Right lung (tissue), 5 donors: ENCODE results near the gene MDP1. TPM values are rescaled to one million over a fixed set of nuclear protein-coding genes. Genes with fewer than 3 reads are reported as not detected.
A peak's percentile ranks its signal among the peaks of the same experiment; 100 is the strongest.
"Not testable (repeated sequence)": the region's sequence is repeated elsewhere in the genome, so short reads cannot be mapped to it uniquely, and the experiment has no call there.

ENCODE experiments used
- DNase-seq, 2 donors: peaks; one replicate each; pipeline ENCODE4 v3.0.0-alpha.2; 2013
- polyA plus RNA-seq, 5 donors: library from polyadenylated mRNA; unstranded; fragments of 120-200 nt; gene quantifications; one replicate each; pipeline versions ENCODE4 v1.2.1 to v1.2.3, GENCODE V29; 2013; ENCODE audit warnings: inconsistent platforms in 1 of 5, low replicate concordance in 1 of 5; ENCODE audit not compliant: insufficient read length in 5 of 5, insufficient read depth in 1 of 5

The MDP1 gene
- polyA plus RNA-seq, 5 donors: 11.8 to 17.2 (median 13.5) TPM

DNA sequence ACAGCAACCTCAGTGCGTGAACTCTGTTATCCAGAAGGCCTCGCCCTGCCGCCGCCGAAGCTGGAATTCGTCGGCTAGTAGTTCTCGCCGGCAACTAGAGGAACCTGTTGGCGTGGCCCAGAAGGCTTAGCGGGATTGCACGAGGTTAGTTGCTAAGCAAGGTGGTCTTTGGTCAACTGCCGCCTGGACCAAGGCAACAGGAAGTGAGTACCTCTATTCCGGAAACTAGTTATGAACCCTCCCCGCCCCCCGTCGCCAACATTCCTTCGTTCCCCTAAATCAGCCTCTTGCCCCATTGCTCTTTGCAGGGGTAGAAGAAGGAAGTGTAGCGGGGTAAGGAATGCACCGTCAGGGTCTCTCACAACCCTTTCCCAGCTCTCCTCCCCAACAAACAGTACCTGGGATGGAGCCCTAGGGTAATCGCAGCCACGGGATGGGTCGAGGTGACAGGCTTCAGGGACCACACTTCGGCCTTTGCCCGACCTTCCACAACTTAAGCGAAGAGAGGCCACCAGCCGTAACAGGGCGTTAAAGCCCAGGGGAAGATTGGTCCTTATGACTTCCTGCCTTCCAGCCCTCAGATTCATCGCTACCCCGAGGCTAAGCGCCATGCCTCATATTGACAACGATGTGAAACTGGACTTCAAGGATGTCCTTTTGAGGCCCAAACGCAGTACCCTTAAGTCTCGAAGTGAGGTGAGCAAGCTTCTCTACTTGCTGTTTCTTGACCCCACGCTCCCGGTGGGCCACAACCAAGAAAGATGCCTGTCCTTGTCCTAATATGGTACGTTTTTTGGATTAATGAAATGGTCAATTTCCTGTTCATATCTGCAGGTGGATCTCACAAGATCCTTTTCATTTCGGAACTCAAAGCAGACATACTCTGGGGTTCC lies 17.0 kb upstream of the MDP1 start, which contains the start of gene GMPR2:
Gene GMPR2, plus strand, starts transcription at position 285 of the 893 bp plus-strand sequence. Its CDS starts 325 bp downstream, at position 610.
- no peak for DNase-seq

DNA sequence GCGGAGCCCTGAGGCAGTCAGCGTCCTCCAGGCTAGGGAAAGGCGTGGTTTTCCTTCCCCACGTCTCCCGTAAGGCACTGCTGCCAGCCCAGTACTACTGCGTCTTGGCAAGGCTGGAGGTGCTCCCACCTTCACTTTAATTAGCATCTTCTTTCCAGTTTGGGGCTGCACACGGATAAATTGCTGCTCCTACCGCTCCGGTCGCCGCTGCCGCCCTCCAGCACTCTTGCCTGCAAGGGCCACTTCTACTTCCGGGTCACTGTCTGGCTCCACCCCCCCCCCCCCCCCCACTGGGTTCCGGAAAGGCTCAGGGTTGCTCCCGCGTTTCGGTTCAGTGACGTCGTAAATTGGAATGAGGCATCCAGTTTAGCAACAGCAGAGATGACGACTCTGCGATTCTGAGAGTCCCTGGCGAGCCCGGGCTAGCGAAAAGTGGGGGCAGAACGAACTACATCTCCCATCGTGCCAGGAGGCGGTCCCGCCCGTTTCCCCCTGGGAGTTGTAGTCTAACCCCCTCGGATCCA lies 16.3 kb upstream of the MDP1 start, which contains the start of gene NEDD8:
Gene NEDD8, minus strand, starts transcription at position 247 of the 524 bp plus-strand sequence. Its CDS starts 100 bp downstream, at position 147.
- peak; percentile 93 to 94 for DNase-seq

DNA sequence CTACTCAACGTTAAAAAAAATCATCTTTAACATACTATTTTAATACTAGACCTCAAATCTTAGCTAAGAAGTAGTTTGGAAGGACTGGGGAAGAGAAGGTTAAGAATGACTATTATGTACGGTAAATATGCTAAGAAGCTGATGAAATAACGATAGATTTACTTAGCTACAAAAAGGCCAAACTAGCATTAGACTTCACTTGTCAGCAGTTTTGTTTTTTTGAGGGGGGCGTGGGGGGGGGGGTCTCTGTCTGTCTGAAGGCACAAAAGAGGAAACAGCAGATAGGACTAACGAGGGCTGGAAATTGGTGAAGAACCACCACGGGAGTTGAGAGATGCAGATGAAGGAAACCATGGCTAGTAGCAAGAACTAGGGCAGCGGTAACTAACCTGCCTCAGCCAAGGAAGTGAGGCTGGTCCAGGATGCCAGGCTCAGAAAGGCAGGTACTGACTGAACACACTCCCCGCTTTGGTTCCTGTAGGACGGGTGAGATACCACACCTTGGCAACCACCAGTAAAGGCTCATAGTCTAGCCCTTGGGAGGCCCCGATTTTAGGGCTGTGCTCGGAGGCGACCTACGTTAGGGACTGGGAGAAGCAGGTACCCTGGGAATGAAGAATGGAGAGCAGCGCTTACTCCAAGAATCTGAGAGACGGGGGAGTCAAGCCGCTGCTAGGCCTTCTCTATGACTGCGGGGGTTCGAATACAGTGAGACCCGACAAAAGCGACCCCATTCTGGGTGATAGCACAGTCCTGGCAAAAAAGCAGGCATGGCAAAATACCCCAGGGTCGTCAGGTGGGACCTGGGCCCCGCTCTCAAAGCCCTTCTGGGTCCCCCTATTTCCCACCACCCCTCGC lies 15.6 kb upstream of the MDP1 start:
- DNase-seq: no peak

DNA sequence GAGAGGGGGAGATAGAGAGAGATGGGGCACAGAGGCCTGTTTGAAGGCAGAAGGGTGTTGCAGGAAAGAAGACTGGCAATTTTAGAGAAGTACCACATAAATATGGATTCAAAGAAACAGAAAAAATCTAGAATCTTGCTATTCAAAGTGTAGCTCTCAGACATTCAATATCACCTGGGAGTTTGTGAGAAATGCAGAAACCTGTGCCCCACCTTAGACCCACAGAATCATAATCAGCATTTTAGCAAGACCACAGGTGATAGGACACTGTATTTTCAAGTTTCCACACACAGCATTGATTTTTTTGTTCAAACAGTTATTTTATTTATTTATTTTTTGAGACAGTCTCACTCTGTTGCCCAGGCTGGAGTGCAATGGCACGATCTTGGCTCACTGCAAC lies 13.0 kb upstream of the MDP1 start:
- no peak for DNase-seq

DNA sequence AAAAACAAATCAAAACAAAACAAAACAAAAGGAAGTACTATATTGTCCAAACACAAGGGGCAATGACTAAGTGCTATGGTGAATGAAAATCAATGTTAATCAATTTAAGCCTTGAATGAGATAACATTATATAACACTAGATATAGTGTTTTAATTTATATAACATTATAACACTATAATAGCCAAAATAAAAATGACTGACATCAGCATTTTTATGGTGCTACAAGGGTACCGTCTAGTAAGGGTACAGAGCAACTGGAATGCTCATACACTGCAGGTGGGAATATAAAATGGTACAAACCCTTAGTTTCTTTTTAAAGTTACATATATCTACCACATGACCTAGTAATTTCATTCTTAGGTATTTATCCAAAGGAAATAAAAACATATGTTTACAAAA lies 10.6 kb upstream of the MDP1 start:
- DNase-seq: no peak

DNA sequence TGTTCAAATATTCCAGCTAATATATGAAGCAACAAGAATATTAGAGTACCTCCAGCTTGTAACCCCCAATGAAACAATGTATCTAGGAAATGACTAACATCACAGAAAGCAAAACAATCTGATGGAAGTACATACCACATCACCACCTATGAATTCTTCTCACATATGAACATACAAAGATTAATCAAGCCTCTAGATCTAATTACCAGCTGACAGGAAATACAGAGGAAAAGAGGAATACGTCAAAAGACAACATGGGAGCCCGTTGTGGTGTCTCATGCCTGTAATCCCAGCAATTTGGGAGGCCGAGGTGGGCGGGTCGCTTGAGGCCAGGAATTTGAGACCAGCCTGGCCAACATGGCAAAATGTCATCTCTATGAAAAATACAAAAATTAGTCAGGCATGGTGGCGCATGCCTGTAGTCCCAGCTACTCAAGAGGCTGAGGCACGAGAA lies 8.8 kb upstream of the MDP1 start:
- DNase-seq: no peak

DNA sequence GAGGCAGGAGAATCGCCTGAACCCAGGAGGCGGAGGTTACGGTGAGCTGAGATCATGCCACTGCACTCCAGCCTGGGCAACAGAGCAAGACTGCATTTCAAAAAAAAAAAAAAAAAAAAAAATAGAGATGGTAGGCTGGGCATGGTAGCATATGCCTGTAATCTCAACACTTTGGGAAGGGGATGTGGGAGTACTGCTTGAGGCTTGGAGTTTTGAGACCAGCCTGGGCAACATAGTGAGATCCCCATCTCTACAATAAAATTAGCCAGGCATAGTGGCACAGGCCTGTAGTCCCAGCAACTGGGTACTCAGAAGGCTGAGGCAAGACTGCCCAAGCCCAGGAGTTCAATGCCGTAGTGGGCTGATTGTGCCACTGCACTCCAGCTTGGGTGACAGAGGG lies 7.1 kb upstream of the MDP1 start:
- DNase-seq: not testable (repeated sequence)

DNA sequence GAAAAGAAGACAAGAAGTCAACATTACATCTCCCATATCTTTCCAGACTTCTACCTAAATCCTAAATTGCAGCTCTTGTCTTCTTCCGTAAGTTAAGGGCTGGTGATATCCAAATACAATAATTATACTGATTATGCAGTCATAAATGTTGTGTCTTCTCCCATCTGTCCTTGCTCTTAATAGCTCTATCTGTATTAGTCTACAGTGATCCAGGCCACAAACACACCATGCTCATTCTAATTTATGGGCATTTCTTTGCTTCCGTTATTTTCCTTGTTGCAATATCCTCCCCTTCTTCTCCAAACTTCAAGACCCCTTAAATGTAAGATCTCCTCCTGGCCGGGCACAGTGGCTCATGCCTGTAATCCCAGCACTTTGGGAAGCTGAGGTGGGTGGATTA lies 3.7 kb upstream of the MDP1 start:
- no peak for DNase-seq

DNA sequence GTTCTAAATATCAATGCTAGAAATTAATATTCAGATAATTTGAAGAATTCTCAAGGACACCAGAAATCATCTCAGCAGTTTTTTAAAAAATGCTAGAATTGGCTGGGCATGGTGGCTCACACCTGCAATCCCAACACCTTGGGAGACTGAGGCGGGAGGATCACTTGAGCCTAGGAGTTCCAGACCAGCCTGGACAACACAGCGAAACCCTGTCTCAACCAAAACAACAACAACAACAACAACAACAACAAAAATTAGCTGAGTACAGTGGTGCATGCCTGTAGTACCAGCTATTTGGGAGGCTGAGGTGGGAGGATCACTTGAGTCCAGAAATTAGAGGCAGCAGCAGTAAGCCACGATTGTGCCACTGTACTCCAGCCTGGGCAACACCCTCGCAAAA lies 3.2 kb upstream of the MDP1 start:
- DNase-seq: no peak

DNA sequence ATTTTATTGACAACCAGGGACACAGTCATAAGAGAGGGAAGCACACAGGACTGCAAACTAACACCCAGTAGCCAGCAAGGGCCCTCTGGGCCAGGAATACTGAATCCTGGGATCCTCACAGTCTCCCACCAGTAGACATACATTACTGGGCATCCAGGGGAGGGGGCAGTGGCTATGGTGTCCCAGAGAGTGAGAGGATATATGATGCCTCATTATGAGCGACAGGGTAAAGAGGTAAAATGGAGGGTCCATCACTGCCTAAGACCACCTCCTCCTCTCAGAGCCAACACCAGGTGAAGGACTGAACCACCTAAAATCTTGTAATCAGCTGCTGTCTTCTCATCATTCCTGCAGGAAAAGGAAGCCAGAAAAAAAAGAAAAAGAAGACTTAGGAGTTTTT lies 1.0 kb upstream of the MDP1 start:
- DNase-seq: not testable (repeated sequence)

DNA sequence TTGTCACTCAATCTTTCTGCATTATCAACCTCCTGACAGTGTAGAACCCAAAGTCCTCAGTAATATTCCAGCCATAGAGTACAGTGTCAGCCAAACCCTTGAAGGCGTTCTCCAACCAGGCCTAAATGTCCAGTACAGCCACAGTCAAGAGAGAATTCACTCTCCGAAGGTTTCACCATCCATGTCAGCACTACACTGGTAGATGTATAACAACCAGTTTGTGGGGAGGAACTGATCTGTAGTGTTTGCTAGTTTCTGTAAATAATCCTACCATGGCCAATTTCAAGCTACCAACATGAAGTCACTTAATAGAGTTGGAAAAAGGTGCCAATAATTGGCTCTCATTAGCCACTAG lies 456 bp upstream of the MDP1 start:
- no peak for DNase-seq

DNA sequence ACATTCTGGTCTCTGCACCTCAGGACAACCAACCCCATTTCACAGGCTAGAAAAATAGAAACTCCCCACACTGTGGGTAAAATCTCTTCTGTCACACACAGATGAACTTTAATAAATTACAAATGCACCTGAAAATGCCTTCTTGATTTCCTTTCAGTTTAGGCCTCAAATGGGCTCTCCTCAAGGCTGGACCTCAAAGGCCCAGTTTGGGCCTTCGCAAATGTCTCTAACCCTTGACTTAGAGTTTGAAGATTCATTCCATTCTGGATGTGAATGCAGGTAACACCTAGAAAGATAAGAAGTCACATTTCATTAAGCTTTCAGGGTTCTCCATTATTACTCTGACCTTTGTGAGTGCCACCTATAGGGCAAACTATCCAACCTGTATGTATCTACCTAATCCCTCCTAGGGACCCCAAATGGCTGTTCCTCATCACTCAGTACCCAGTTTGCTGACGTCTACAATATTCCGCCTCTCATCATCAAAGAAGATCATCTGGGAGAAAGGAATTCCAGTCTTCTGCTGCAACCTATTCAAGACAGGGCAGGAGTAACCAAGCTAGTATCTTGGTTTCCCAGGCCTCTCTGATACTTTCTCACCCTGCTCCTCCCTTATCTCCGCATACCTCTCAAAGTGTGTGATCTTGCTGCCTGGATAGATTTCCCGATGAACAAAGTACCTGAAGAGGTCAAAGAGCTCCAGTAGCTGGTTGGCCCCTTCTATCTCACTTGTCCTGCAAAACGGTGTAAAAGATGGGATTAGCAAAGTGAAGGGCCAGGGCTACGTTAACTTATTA lies 1.8 kb downstream of the MDP1 start:
- no peak for DNase-seq

DNA sequence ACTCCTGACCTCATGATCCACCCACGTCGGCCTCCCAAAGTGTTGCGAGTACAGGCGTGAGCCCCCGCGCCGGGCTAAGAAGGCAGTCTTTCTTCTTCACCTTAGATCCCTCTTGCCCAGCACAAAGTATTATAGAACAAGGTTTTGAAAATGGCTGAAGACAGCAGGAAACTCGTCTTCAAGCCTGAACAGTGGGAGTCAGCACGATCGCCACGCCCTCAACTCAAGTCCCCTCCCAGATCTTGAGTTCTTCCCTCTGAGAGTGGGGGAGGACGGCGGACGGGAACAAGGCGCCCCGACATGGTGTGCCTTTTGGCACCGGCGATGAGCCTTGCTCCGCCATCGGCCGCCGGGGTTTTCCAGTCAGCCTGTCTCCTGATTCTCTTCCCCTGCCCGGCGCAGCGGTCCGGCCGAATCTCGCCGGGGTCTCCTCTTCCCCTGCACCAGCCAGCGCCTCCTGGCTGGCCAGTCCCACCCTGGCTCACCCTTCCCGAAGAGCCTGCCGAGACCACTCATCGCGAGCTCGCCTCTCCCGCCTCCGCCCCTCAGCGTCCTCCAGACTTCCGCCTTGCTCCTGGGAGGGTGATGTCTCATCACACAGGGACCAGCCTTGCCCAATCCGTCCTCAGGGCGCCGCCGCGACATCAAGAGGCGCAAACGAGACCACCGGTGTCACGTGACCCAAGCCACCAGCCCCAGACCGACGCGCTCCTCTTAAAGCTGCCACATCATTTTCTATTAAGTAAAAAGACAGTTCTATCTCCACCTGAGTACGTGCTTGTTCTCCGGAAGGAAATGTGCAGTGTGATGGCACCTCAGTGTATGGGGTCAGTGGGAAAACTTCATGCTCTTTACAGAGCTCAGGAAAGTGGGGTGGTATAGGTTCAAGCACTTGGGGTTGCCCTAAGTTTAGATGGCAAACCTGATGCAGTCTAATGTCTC lies 2.7 kb downstream of the MDP1 start, which contains the start of gene CHMP4A:
Gene CHMP4A, minus strand, starts transcription at position 565 of the 942 bp plus-strand sequence. Its CDS starts 49 bp downstream, at position 516.
- DNase-seq: peak; percentile 95 to 96

DNA sequence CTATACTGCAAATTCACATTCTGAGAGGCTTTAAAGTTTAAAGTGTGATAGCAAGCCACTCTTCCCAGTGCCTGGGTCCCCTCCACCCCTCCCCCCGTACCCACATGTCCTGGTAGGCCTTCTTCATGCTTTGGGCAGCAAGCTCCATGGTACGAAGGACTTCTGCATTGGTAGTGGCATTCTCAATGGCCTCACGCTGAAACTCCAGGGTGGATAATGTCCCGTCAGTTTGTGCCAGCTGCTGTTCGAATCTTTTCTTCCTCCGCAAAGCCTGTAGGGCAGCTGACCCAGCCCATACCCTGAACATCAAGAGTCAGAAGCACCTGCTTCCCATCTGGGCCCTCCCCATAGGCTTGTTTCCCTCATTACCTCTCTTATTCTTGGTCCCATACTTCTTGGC lies 4.6 kb downstream of the MDP1 start:
- DNase-seq: no peak

DNA sequence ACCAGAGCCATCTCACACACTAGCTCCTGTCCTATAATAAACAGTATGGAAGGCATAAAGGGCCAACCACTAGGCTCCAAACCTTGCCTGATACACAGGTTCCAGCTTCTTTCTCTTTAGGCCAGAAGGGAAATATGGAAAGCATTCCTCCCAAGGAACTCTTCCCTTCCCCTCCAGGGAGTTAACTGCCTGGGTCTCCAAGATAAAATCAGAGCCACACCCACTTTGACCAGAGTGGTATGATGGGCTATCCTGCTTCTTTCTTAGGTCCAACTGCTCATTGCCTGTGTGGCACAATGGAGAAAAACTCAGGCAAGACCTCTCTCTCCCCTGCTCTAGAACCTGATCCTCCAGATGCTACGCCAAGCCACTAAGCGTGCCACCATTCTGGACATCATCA lies 8.2 kb downstream of the MDP1 start:
- DNase-seq: no peak

DNA sequence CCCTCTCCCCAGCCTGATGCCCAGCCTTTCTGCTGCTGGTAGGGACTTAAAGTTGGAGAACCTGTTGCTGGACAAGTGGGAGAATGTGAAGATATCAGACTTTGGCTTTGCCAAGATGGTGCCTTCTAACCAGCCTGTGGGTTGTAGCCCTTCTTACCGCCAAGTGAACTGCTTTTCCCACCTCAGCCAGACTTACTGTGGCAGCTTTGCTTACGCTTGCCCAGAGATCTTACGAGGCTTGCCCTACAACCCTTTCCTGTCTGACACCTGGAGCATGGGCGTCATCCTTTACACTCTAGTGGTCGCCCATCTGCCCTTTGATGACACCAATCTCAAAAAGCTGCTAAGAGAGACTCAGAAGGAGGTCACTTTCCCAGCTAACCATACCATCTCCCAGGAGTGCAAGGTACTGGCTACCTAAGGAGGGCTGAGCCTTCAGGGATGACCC lies 8.7 kb downstream of the MDP1 start:
- DNase-seq: no peak

DNA sequence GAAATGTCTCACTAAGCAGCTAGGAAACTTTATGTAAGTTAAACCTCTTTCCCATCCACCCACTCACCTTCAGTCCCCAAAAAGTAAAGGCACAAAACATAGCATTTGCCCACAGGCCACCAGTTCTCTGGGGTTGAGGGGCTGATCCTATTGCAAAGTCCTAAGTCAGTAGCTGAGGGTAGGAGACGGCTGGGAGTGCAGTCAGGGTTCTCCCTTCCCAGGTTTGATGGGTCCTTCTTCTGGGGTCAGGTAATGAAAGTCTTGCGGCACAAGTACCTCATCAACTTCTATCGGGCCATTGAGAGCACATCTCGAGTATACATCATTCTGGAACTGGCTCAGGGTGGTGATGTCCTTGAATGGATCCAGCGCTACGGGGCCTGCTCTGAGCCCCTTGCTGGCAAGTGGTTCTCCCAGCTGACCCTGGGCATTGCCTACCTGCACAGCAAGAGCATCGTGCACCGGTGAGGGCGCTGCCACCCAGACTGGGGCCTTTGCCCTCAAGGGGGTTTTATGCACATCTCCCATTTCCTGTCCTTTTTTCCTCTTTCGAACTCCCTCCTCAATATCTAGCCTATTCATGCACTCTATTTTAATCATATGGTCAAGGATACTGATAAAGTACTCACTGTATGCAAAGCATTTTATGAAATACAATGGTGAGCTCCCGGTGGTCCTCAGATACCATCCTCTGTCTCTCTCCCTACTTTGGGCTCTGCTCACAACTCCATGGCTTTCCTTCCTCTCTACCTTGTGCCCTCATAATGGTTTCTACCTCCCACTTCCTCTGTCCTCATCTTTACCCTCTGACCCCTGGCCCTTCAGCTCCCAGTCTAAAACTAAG lies 9.4 kb downstream of the MDP1 start:
- DNase-seq: no peak

DNA sequence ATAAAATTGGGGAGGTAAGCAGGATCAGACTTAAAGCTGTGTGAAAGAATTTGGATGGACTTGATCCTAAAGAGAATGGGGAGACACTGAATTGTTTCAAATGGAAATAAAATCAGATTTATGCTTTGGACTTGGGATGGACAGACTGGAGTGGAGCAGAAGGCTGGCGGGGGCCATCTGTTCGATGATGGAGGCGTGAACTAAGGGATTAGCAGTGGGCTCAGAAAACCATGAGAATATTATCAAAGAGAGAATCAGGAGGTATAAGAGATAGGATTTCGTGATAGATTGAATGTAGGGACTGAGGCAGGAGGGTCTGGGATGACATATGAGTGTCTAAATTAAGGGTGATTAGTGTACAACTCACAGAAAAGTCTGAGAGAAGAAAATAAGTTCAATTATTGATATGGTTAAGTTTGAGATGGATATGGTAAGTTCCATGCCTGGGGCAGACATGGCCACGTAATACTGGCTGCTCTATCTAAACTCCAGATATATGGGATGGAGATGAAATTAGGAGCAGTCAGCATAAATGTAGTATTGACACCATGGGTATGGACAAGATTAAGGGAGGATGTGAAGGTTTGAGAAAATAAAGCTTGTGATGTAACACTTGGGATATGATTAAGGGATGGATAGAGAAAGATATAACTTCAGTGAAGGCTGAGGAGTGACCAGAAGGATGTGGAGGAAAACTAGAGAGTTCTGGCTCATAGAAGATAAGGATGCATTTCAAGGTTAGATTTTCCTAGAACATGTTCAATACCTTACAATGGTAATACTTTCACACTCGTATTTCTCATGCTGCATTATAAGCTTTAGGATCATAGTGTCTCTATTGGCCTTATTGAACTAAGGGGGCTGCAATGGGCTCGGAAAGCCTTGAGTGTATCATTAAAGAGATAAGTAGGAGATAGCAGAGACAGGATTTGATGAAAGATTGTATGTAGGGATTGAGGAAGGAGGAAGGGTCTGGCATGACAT lies 11.4 kb downstream of the MDP1 start:
- DNase-seq: no peak
